Measurements from ENCODE around the gene KLK13.

The KLK13 gene

GRCh38 chr19:51065221-51065960, 499 bp upstream of the KLK13 start:
- DNase-seq (ENCODE audit: insufficient read length, low spot score) (no peak), FAIRE-seq (no peak)

- no peak for DNase-seq (ENCODE audit: insufficient read length, low spot score)
- no peak for FAIRE-seq
Measured at GRCh38 chr19:51063664-51064063, 1.2 kb downstream of the KLK13 start.

- DNase-seq (ENCODE audit: insufficient read length, low spot score) (no peak), FAIRE-seq (no peak)
Measured at GRCh38 chr19:51060973-51061372, 3.9 kb downstream of the KLK13 start.

GRCh38 chr19:51060336-51060735, 4.6 kb downstream of the KLK13 start:
- DNase-seq (ENCODE audit: insufficient read length, low spot score) (no peak), FAIRE-seq (no peak)

GRCh38 chr19:51059715-51060114, 5.2 kb downstream of the KLK13 start:
- no peak for FAIRE-seq
- no peak for DNase-seq (ENCODE audit: insufficient read length, low spot score)

- DNase-seq (ENCODE audit: insufficient read length, low spot score) (no peak), FAIRE-seq (no peak)
Measured at GRCh38 chr19:51055866-51056265, 9.0 kb downstream of the KLK13 start.

- FAIRE-seq, result no peak
- DNase-seq (ENCODE audit: insufficient read length, low spot score), result no peak
Measured at GRCh38 chr19:51047031-51047335, 17.9 kb downstream of the KLK13 start.

- DNase-seq (ENCODE audit: insufficient read length, low spot score), result no peak
- FAIRE-seq, result no peak
Measured at GRCh38 chr19:51044327-51044726, 20.6 kb downstream of the KLK13 start.

GRCh38 chr19:51043497-51043896, 21.4 kb downstream of the KLK13 start:
- no peak for DNase-seq (ENCODE audit: insufficient read length, low spot score)
- no peak for FAIRE-seq

GRCh38 chr19:51040151-51040550, 24.7 kb downstream of the KLK13 start:
- FAIRE-seq (no peak), DNase-seq (ENCODE audit: insufficient read length, low spot score) (no peak)

- DNase-seq (ENCODE audit: insufficient read length, low spot score) (no peak), FAIRE-seq (no peak)
Measured at GRCh38 chr19:51036519-51036918, 28.4 kb downstream of the KLK13 start.

- DNase-seq (ENCODE audit: insufficient read length, low spot score) (no peak), FAIRE-seq (no peak)
Measured at GRCh38 chr19:51034704-51035103, 30.2 kb downstream of the KLK13 start, which contains the start of gene KLK12. Gene KLK12 (minus strand): TSS chr19:51035002. CDS start chr19:51034621, 381 bp downstream.

GRCh38 chr19:51031880-51032225, 33.0 kb downstream of the KLK13 start:
- DNase-seq (ENCODE audit: insufficient read length, low spot score) (no peak), FAIRE-seq (no peak)

GRCh38 chr19:51031220-51031879, 33.5 kb downstream of the KLK13 start:
- FAIRE-seq (no peak), DNase-seq (ENCODE audit: insufficient read length, low spot score) (no peak)

- DNase-seq (ENCODE audit: insufficient read length, low spot score) (no peak), FAIRE-seq (no peak)
Measured at GRCh38 chr19:51030631-51031030, 34.3 kb downstream of the KLK13 start.

- DNase-seq (ENCODE audit: insufficient read length, low spot score) (no peak), FAIRE-seq (no peak)
Measured at GRCh38 chr19:51029718-51030117, 35.2 kb downstream of the KLK13 start.

GRCh38 chr19:51027873-51028272, 37.0 kb downstream of the KLK13 start:
- DNase-seq (ENCODE audit: insufficient read length, low spot score) (no peak), FAIRE-seq (no peak)

- DNase-seq (ENCODE audit: insufficient read length, low spot score), result no peak
- FAIRE-seq, result no peak
Measured at GRCh38 chr19:51027126-51027806, 37.6 kb downstream of the KLK13 start.

GRCh38 chr19:51026554-51026831, 38.4 kb downstream of the KLK13 start, which contains the start of gene KLK11:
Gene KLK11 (minus strand): TSS chr19:51026616. CDS start chr19:51025631, 985 bp downstream.
- FAIRE-seq (no peak), DNase-seq (ENCODE audit: insufficient read length, low spot score) (no peak)

GRCh38 chr19:51025809-51026553, 38.9 kb downstream of the KLK13 start:
- DNase-seq (ENCODE audit: insufficient read length, low spot score) (no peak), FAIRE-seq (no peak)

GRCh38 chr19:51025401-51025800, 39.5 kb downstream of the KLK13 start:
- FAIRE-seq (no peak), DNase-seq (ENCODE audit: insufficient read length, low spot score) (no peak)

Data from GM19239 (cell line).